GM21825 (cell line): ENCODE measurements around the gene SLC12A7.
"Not testable (repeated sequence)": the region's sequence is repeated elsewhere in the genome, so short reads cannot be mapped to it uniquely, and the experiment has no call there.

Source experiments
- ATAC-seq: cut with Tn5 transposase; IDR thresholded peaks from one replicate; pipeline ENCODE4 v1.9.1; 2021; ENCODE audit warnings: mild to moderate bottlenecking, moderate library complexity; ENCODE audit not compliant: unreplicated experiment

Gene SLC12A7

GRCh38 chr5:1099926-1100663 is 11.8 kb downstream of the SLC12A7 start:
- ATAC-seq, result no peak

GRCh38 chr5:1098986-1099597 is 12.8 kb downstream of the SLC12A7 start:
- no peak for ATAC-seq

- not testable (repeated sequence) for ATAC-seq
Observed at GRCh38 chr5:1097988-1098385, 13.9 kb downstream of the SLC12A7 start.

- ATAC-seq, result no peak
Observed at GRCh38 chr5:1097381-1097987, 14.4 kb downstream of the SLC12A7 start.

- ATAC-seq, result no peak
Observed at GRCh38 chr5:1096838-1097237, 15.0 kb downstream of the SLC12A7 start.

- ATAC-seq, result no peak
Observed at GRCh38 chr5:1095990-1096363, 15.9 kb downstream of the SLC12A7 start.

GRCh38 chr5:1095302-1095989 is 16.4 kb downstream of the SLC12A7 start:
- no peak for ATAC-seq

- no peak for ATAC-seq
Observed at GRCh38 chr5:1094670-1095190, 17.1 kb downstream of the SLC12A7 start.

- no peak for ATAC-seq
Observed at GRCh38 chr5:1093361-1093760, 18.5 kb downstream of the SLC12A7 start.

- no peak for ATAC-seq
Observed at GRCh38 chr5:1092122-1092521, 19.7 kb downstream of the SLC12A7 start.

- ATAC-seq, result no peak
Observed at GRCh38 chr5:1091632-1092031, 20.2 kb downstream of the SLC12A7 start.

GRCh38 chr5:1090538-1090937 is 21.3 kb downstream of the SLC12A7 start:
- no peak for ATAC-seq

GRCh38 chr5:1089621-1090040 is 22.2 kb downstream of the SLC12A7 start:
- ATAC-seq, result no peak

GRCh38 chr5:1089146-1089545 is 22.7 kb downstream of the SLC12A7 start:
- no peak for ATAC-seq

- ATAC-seq, result no peak
Observed at GRCh38 chr5:1088726-1089125, 23.1 kb downstream of the SLC12A7 start.

GRCh38 chr5:1088031-1088430 is 23.8 kb downstream of the SLC12A7 start:
- no peak for ATAC-seq

- ATAC-seq, result no peak
Observed at GRCh38 chr5:1087428-1087827, 24.4 kb downstream of the SLC12A7 start.

GRCh38 chr5:1086871-1087270 is 25.0 kb downstream of the SLC12A7 start:
- ATAC-seq, result no peak

- ATAC-seq, result no peak
Observed at GRCh38 chr5:1086137-1086536, 25.7 kb downstream of the SLC12A7 start.

- ATAC-seq, result no peak
Observed at GRCh38 chr5:1085391-1085790, 26.5 kb downstream of the SLC12A7 start.

- ATAC-seq, result no peak
Observed at GRCh38 chr5:1083823-1084605, 27.8 kb downstream of the SLC12A7 start.
